Thoracic aorta (tissue), 2 donors: ENCODE data around the gene MBD5. TPM values are rescaled to one million over a fixed set of nuclear protein-coding genes. Genes with fewer than 3 reads are reported as not detected.

Experiments used
- ATAC-seq: fragments of 150-250 bp; one replicate; pipeline ENCODE4 v1.8.0; 2017; ENCODE audit warnings: low read depth; ENCODE audit not compliant: insufficient number of reproducible peaks, low FRiP score
- DNase-seq: peaks from one replicate; pipeline ENCODE4 v3.0.0-alpha.2; 2020; ENCODE audit warnings: low spot score
- H3K27ac ChIP-seq, 2 donors: fragments of 200-600 bp; sonication (generic); 1 replicate in 1 of 2; 2 replicates in 1 of 2; pipeline ENCODE4 v1.5.1; 2016; ENCODE audit warnings: mild to moderate bottlenecking in 2 of 2, moderate library complexity in 2 of 2
- H3K27me3 ChIP-seq: fragments of 200-600 bp; sonication (generic); replicated peaks from 2 replicates; pipeline ENCODE4 v1.6.0; 2016; ENCODE audit warnings: mild to moderate bottlenecking; ENCODE audit not compliant: insufficient read depth
- H3K36me3 ChIP-seq: fragments of 200-600 bp; sonication (generic); one replicate; pipeline ENCODE4 v1.5.1; 2016
- H3K4me1 ChIP-seq, 2 donors: fragments of 200-600 bp; sonication (generic); 1 replicate in 1 of 2; 2 replicates in 1 of 2; pipeline versions ENCODE4 v1.5.1 to v1.6.0; 2016; ENCODE audit warnings: low read depth in 2 of 2, mild to moderate bottlenecking in 1 of 2; ENCODE audit not compliant: control insufficient read depth in 1 of 2
- H3K4me3 ChIP-seq: fragments of 200-600 bp; sonication (generic); 2 replicates; pipeline ENCODE4 v1.5.1; 2016; ENCODE audit warnings: mild to moderate bottlenecking
- H3K9me3 ChIP-seq: fragments of 200-600 bp; sonication (generic); 2 replicates; pipeline ENCODE4 v1.5.1; 2016
- CTCF ChIP-seq: fragments of 200-600 bp; sonication (generic); IDR thresholded peaks from one replicate; pipeline ENCODE4 v1.5.1; 2019; ENCODE audit warnings: antibody characterized with exemption
- total RNA-seq, 2 donors: library from RNA; depleted of rRNA; stranded (reverse); fragments of >200 nt; gene quantifications; one replicate each; pipeline versions ENCODE4 v1.1.0 to v1.2.3, GENCODE V29; 2016

MBD5 gene
- total RNA-seq, 2 donors from 2014 or later, result 35.1 to 50.3 TPM

DNA sequence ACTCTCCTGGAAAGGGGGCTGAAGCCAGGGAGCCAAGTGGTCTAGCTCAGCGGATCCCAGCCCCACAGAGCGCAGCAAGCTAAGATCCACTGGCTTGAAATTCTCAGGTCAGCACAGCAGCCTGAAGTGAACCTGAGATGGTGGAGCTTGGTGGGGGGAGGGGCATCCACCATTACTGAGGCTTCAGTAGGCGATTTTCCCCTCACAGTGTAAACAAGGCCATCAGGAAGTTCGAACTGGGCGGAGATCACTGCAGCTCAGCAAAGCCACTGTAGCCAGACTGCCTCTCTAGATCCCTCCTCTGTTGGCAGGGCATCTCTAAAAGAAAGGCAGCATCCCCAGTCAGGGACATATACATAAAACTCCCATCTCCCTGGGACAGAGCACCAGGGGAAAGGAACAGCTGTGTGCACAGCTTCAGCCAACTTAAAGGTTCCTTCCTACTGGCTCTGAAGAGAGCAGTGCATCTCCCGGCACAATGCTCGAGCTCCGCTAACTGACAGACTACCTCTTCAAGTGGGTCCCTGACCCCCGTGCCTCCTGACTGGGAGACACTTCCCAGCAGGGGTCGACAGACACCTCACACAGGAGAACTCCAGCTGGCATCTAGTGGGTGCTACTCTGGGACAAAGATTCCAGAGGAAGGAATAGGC is 341.4 kb downstream of the MBD5 start:
- H3K27ac ChIP-seq, result no peak overlapping the region
- peaks cover 0 to 6% of the 10 kb centered on the region in 2 donors for H3K4me1 ChIP-seq
- H3K27me3 ChIP-seq, result no peaks in the 10 kb centered on the region
- H3K4me3 ChIP-seq, result no peak overlapping the region
- no peaks in the 10 kb centered on the region for H3K36me3 ChIP-seq
- no peak for TF ChIP-seq CTCF
- no peaks in the 10 kb centered on the region for H3K9me3 ChIP-seq
- ATAC-seq (no peak), DNase-seq (no peak)

GRCh38 chr2:148375214-148375613 is 354.3 kb downstream of the MBD5 start:
- DNase-seq (no peak), ATAC-seq (no peak)
- H3K27ac ChIP-seq, result no peak overlapping the region
- H3K4me1 ChIP-seq, result peaks cover 0 to 13% of the 10 kb centered on the region in 2 donors
- H3K9me3 ChIP-seq, result no peaks in the 10 kb centered on the region
- TF ChIP-seq CTCF, result no peak
- H3K27me3 ChIP-seq, result no peaks in the 10 kb centered on the region
- no peaks in the 10 kb centered on the region for H3K36me3 ChIP-seq
- no peak overlapping the region for H3K4me3 ChIP-seq

- H3K4me1 ChIP-seq, result peaks cover 19 to 27% of the 10 kb centered on the region in 2 donors
- H3K27ac ChIP-seq, result no peak overlapping the region
- H3K9me3 ChIP-seq, result no peaks in the 10 kb centered on the region
- H3K36me3 ChIP-seq, result no peaks in the 10 kb centered on the region
- H3K27me3 ChIP-seq, result no peaks in the 10 kb centered on the region
- no peak overlapping the region for H3K4me3 ChIP-seq
- ATAC-seq (no peak), DNase-seq (no peak)
- no peak for TF ChIP-seq CTCF
These were observed 370.4 kb downstream of the MBD5 start for GRCh38 chr2:148391324-148391723.

GRCh38 chr2:148402786-148403185 is 381.9 kb downstream of the MBD5 start:
- no peaks in the 10 kb centered on the region for H3K9me3 ChIP-seq
- H3K27me3 ChIP-seq, result no peaks in the 10 kb centered on the region
- TF ChIP-seq CTCF, result no peak
- no peaks in the 10 kb centered on the region for H3K36me3 ChIP-seq
- DNase-seq (no peak), ATAC-seq (no peak)
- no peak overlapping the region for H3K4me3 ChIP-seq
- no peaks in the 10 kb centered on the region for H3K4me1 ChIP-seq
- no peak overlapping the region for H3K27ac ChIP-seq

DNA sequence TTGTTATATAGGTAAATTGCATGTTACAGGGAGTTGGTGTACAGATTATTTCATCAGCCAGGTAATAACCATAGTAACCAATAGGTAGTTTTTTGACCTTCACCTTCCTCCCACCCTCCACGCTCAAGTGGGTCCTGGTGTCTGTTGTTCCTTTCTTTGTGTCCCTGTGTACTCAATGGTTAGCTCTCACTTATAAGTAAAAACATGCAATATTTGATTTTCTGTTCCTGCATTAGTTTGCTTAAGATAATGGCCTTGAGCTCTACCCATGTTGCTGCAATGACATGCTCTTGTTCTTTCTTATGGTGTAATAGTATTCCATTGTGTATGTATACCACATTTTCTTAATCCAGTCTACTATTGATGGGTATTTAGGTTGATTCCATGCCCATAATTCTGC is 390.0 kb downstream of the MBD5 start:
- H3K4me3 ChIP-seq, result no peak overlapping the region
- TF ChIP-seq CTCF, result no peak
- no peaks in the 10 kb centered on the region for H3K36me3 ChIP-seq
- DNase-seq, result no peak
- H3K4me1 ChIP-seq, result no peaks in the 10 kb centered on the region
- no peak overlapping the region for H3K27ac ChIP-seq
- no peaks in the 10 kb centered on the region for H3K27me3 ChIP-seq
- peaks cover 18% of the 10 kb centered on the region for H3K9me3 ChIP-seq
- no peak for ATAC-seq
